B cell (primary cell): ENCODE measurements around the gene HMHB1. TPM values are rescaled to one million over a fixed set of nuclear protein-coding genes. Genes with fewer than 3 reads are reported as not detected.

Experiments used
- ATAC-seq: fragments of 200-7000 bp; cut with Tn5 transposase; one replicate; pipeline ENCODE4 v1.10.0; 2021; ENCODE audit warnings: low read depth, mild to moderate bottlenecking, moderate number of reproducible peaks, moderate library complexity
- CTCF ChIA-PET: fragments of 350-600 bp; sonication (Branson Sonifier 250); formaldehyde crosslinking; loops from one replicate; lab custom pipeline; 2021; ENCODE audit warnings: antibody characterized with exemption, inconsistent platforms; lab: Charles Lee
- POLR2A ChIA-PET: fragments of 350-600 bp; sonication (Branson Sonifier 250); formaldehyde crosslinking; loops from one replicate; lab custom pipeline; 2021; ENCODE audit warnings: antibody characterized with exemption; lab: Charles Lee
- DNase-seq: peaks from one replicate; pipeline ENCODE4 v3.0.0; 2013
- H2AFZ ChIP-seq: 2 replicates; pipeline ENCODE4 v1.6.1; 2012; ENCODE audit warnings: mild to moderate bottlenecking, low read depth, low read length; ENCODE audit not compliant: insufficient read depth, poor library complexity, severe bottlenecking
- H3K27ac ChIP-seq, 2 donors: 1 replicate in 1 of 2; 2 replicates in 1 of 2; pipeline ENCODE4 v1.5.1; 2012 to 2013; ENCODE audit warnings: low read length in 2 of 2, mild to moderate bottlenecking in 2 of 2, moderate library complexity in 1 of 2
- H3K27me3 ChIP-seq, 4 experiments: fragments of 200-600 bp in 1 of 4; sonication (generic) in 1 of 4; replicated peaks in 1 of 4; 1 replicate in 2 of 4; 2 replicates in 2 of 4; pipeline versions ENCODE4 v1.6.1 to v1.7.0; 2013 to 2016; ENCODE audit warnings: low read length in 3 of 4, mild to moderate bottlenecking in 2 of 4, mixed read lengths in 1 of 4, moderate library complexity in 1 of 4; ENCODE audit not compliant: insufficient read depth in 4 of 4, control insufficient read depth in 3 of 4; ENCODE audit errors: control extremely low read depth in 1 of 4
- H3K36me3 ChIP-seq, 2 experiments: replicated peaks in 1 of 2; 1 replicate in 1 of 2; 2 replicates in 1 of 2; pipeline versions ENCODE4 v1.6.1 to v1.7.1; 2013; ENCODE audit warnings: low read length in 1 of 2; ENCODE audit not compliant: insufficient read depth in 2 of 2, control insufficient read depth in 1 of 2; ENCODE audit errors: control extremely low read depth in 1 of 2, extremely low read depth in 1 of 2
- H3K4me1 ChIP-seq, 2 donors: fragments of 200-600 bp in 1 of 2; sonication (generic) in 1 of 2; 1 replicate in 1 of 2; 2 replicates in 1 of 2; pipeline versions ENCODE4 v1.5.1 to v1.6.1; 2013 to 2017; ENCODE audit warnings: low read length in 2 of 2; ENCODE audit not compliant: control insufficient read depth in 2 of 2, insufficient read depth in 2 of 2
- H3K4me2 ChIP-seq: replicated peaks from 2 replicates; pipeline ENCODE3; 2012; ENCODE audit warnings: mild to moderate bottlenecking, low read depth, low read length; ENCODE audit not compliant: poor library complexity, severe bottlenecking
- H3K4me3 ChIP-seq, 5 experiments: fragments of 200-600 bp in 1 of 5; sonication (generic) in 1 of 5; 1 replicate in 3 of 5; 2 replicates in 2 of 5; pipeline versions ENCODE4 v1.5.1 to v1.7.0; 2011 to 2016; ENCODE audit warnings: low read length in 4 of 5, mild to moderate bottlenecking in 4 of 5, low read depth in 2 of 5, control low read depth in 1 of 5, moderate library complexity in 1 of 5; ENCODE audit not compliant: insufficient read depth in 1 of 5; ENCODE audit errors: control extremely low read depth in 1 of 5, extremely low read depth in 1 of 5
- H3K79me2 ChIP-seq: fragments of 200-600 bp; sonication (generic); one replicate; pipeline ENCODE4 v1.6.0; 2016; ENCODE audit warnings: low read length; ENCODE audit not compliant: control insufficient read depth, insufficient read depth
- H3K9ac ChIP-seq: fragments of 200-600 bp; sonication (generic); 2 replicates; pipeline ENCODE4 v1.6.1; 2017; ENCODE audit warnings: mild to moderate bottlenecking, low read length, moderate library complexity
- H3K9me3 ChIP-seq, 3 donors: one replicate each; pipeline versions ENCODE4 v1.6.1 to v1.7.1; 2013; ENCODE audit warnings: low read length in 2 of 3; ENCODE audit not compliant: control insufficient read depth in 2 of 3, insufficient read depth in 1 of 3; ENCODE audit errors: control extremely low read depth in 1 of 3
- H4K20me1 ChIP-seq: 2 replicates; pipeline ENCODE4 v1.6.0; 2012; ENCODE audit warnings: mild to moderate bottlenecking, low read length; ENCODE audit not compliant: insufficient read depth, control insufficient read depth, poor library complexity, severe bottlenecking
- H3K27ac Mint-ChIP-seq: one replicate; pipeline ENCODE4 v1.8.0; 2021; ENCODE audit warnings: mixed read lengths
- H3K27me3 Mint-ChIP-seq: one replicate; pipeline ENCODE4 v1.8.0; 2021; ENCODE audit warnings: mixed read lengths
- H3K4me1 Mint-ChIP-seq: one replicate; pipeline ENCODE4 v1.8.0; 2021; ENCODE audit warnings: mixed read lengths
- H3K4me3 Mint-ChIP-seq: one replicate; pipeline ENCODE4 v1.8.0; 2021; ENCODE audit warnings: mixed read lengths
- H3K9me3 Mint-ChIP-seq: one replicate; pipeline ENCODE4 v1.8.0; 2022; ENCODE audit warnings: mixed read lengths; ENCODE audit not compliant: insufficient read depth
- CTCF ChIP-seq: fragments of 200-600 bp; IDR thresholded peaks from one replicate; pipeline ENCODE4 v1.8.0; 2022; ENCODE audit warnings: antibody characterized with exemption, mild to moderate bottlenecking
- EZH2 ChIP-seq: IDR thresholded peaks from 2 replicates; pipeline ENCODE4 v1.6.1; 2012; ENCODE audit warnings: borderline replicate concordance, low read depth, mild to moderate bottlenecking, moderate library complexity, low read length; ENCODE audit not compliant: insufficient read depth, poor library complexity, severe bottlenecking
- WGBS: methylation state at CpG from one replicate; pipeline ENCODE4 v1.1.5; 2013; ENCODE audit warnings: missing lambda C conversion rate; ENCODE audit not compliant: insufficient coverage; 5-methylcytosine and 5-hydroxymethylcytosine counted together
- intact Hi-C: fragments of 100-400 bp; cut with micrococcal nuclease; formaldehyde crosslinking; loops from one replicate; pipeline ENCODE4 v1.10.0; 2022
- polyA plus RNA-seq: library from polyadenylated mRNA; depleted of rRNA; stranded (reverse); fragments of >200 nt; gene quantifications from 2 replicates; pipeline ENCODE4 v1.2.3, GENCODE V29; 2012
- total RNA-seq, 2 donors: library from RNA; stranded (reverse); fragments of 120-200 nt in 1 of 2; gene quantifications; 1 replicate in 1 of 2; 2 replicates in 1 of 2; pipeline versions ENCODE4 v1.2.3 to v1.2.4, GENCODE V29; 2013 to 2022

HMHB1 gene
- total and polyA plus RNA-seq, 2 donors (not counting 1 experiment from before 2014, with no cell fraction given): not detected

GRCh38 chr5:143843461-143843860, 31.5 kb downstream of the HMHB1 start:
- Mint-ChIP-seq H3K4me1 (no peaks in the 10 kb centered on the region), H3K4me3 (no peak overlapping the region), H3K9me3 (no peaks in the 10 kb centered on the region), H3K27ac (no peak overlapping the region), H3K27me3 (no peaks in the 10 kb centered on the region)
- H3K27ac ChIP-seq: no peak overlapping the region
- no peaks in the 10 kb centered on the region for H3K9me3 ChIP-seq
- ATAC-seq: no peak
- intact Hi-C loops: no loop called here
- no peak for TF ChIP-seq EZH2
- no peak for TF ChIP-seq CTCF
- no peaks in the 10 kb centered on the region for H3K36me3 ChIP-seq
- H3K79me2 ChIP-seq: no peaks in the 10 kb centered on the region
- WGBS: 83% methylated on average over 2 of the region's 2 CpGs
- DNase-seq: no peak
- ChIA-PET CTCF (no interaction called here), POLR2A (interaction anchor here (0.6 kb wide), 1 partner anchor 928 kb away, joined by 6 read pairs; no protein-coding TSS in a partner anchor)
- H3K4me2 ChIP-seq: no peak overlapping the region
- peaks cover 0 to 4% (median 0%) of the 10 kb centered on the region in 4 experiments for H3K27me3 ChIP-seq
- H3K9ac ChIP-seq: no peak overlapping the region
- no peak overlapping the region for H2AFZ ChIP-seq
- H3K4me3 ChIP-seq: no peak overlapping the region
- H3K4me1 ChIP-seq: no peaks in the 10 kb centered on the region
- no peaks in the 10 kb centered on the region for H4K20me1 ChIP-seq

GRCh38 chr5:143850050-143850683, 38.2 kb downstream of the HMHB1 start:
- intact Hi-C loops: no loop called here
- peak overlapping the region; percentile 21 for H2AFZ ChIP-seq

More at GRCh38 chr5:143850050-143850683, 38.2 kb downstream of the HMHB1 start:
- 50% methylated on average over 1 of the region's 3 CpGs for WGBS
- TF ChIP-seq EZH2: no peak
- no peak for TF ChIP-seq CTCF
- POLR2A ChIA-PET: no interaction called here
- no peak overlapping the region for H3K4me3 ChIP-seq
- no peaks in the 10 kb centered on the region for H3K9me3 ChIP-seq
- DNase-seq (no peak), ATAC-seq (no peak)
- no peaks in the 10 kb centered on the region for H3K36me3 ChIP-seq
- H3K9ac ChIP-seq: no peak overlapping the region
- H3K27me3 Mint-ChIP-seq: no peaks in the 10 kb centered on the region
- H3K4me1 ChIP-seq: no peaks in the 10 kb centered on the region
- H3K4me3 Mint-ChIP-seq: peak overlapping the region; percentile 8
- peaks cover 0 to 3% (median 0%) of the 10 kb centered on the region in 4 experiments for H3K27me3 ChIP-seq
- H3K9me3 Mint-ChIP-seq: no peaks in the 10 kb centered on the region
- H3K27ac ChIP-seq: no peak overlapping the region
- CTCF ChIA-PET: no interaction called here
- no peaks in the 10 kb centered on the region for H4K20me1 ChIP-seq
- H3K79me2 ChIP-seq: no peaks in the 10 kb centered on the region
- peak overlapping the region; percentile 6 for H3K4me2 ChIP-seq
- H3K27ac Mint-ChIP-seq: no peak overlapping the region
- H3K4me1 Mint-ChIP-seq: peaks cover 2% of the 10 kb centered on the region
